GM12873 (cell line): ENCODE results near the gene ITSN2.

ENCODE experiments used
- TF ChIP-seq, protein P1 (sequence below): IDR thresholded peaks from 2 replicates; pipeline ENCODE4 v1.5.1; 2012; ENCODE audit warnings: low read depth, mild to moderate bottlenecking, moderate library complexity, low read length, control low read depth; ENCODE audit not compliant: insufficient read depth; ENCODE audit errors: missing control alignments

ITSN2 gene

DNA sequence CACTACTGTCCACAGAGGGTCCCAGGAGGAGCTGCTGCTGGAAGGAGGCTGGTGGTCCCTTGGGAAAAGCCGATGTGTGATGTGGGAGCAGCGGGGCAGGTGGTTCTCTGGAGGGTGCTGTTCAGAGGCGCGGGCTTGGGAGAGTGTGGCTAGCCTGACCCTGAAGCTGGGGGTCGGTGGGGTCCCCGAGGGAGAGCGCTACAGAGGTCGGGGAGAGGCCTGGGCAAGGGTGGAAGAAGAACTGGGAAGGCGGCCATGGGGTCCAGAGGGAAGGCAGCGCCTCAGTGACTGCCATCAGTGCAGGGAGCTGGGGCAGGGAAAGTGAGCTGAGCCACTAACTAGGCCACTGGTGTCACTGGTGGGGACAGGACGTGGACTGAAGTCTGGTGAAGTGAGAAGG lies 153.0 kb downstream of the ITSN2 start:
- TF ChIP-seq, protein P1, sequence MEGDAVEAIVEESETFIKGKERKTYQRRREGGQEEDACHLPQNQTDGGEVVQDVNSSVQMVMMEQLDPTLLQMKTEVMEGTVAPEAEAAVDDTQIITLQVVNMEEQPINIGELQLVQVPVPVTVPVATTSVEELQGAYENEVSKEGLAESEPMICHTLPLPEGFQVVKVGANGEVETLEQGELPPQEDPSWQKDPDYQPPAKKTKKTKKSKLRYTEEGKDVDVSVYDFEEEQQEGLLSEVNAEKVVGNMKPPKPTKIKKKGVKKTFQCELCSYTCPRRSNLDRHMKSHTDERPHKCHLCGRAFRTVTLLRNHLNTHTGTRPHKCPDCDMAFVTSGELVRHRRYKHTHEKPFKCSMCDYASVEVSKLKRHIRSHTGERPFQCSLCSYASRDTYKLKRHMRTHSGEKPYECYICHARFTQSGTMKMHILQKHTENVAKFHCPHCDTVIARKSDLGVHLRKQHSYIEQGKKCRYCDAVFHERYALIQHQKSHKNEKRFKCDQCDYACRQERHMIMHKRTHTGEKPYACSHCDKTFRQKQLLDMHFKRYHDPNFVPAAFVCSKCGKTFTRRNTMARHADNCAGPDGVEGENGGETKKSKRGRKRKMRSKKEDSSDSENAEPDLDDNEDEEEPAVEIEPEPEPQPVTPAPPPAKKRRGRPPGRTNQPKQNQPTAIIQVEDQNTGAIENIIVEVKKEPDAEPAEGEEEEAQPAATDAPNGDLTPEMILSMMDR: no peak

DNA sequence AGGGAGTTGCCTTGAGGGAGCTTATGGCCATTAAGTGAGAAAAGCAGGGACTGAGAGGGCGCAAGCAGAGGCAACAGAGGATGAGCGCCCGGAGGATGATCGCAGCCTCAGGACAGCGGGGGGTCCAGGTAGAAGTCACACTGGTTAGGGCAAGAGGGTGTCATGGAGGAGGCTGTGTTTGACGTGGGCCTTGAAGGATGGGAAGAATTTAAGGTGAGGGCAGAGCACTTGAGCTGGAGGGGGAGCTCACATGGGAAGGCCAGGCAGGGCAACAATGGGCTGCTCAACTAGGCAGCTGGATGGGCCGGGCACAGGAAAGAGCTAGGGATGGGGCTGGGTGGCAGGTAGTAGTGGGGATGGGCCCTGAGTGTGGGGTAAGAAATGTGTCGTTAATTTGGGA lies 153.6 kb downstream of the ITSN2 start:
- TF ChIP-seq, protein P1: no peak

DNA sequence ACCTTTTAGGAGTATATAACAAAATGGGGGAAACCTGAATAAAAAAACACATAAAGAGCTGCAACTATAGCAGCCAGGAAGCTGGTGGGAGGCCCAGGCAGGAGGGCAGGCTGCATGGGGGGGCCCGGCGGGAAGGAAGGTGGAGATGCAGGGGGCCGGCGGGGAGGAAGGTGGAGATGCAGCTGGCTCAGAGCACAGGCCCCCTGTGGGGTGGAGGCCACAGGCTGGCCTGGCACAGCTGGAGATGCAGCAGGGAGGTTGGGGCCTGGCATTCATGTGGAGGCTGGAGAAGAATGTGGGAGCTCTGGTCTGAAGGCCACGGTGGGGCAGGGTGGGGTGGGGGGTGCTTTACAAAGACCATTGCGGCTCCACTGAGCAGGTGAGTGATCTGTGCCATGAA lies 154.1 kb downstream of the ITSN2 start:
- TF ChIP-seq, protein P1: no peak

DNA sequence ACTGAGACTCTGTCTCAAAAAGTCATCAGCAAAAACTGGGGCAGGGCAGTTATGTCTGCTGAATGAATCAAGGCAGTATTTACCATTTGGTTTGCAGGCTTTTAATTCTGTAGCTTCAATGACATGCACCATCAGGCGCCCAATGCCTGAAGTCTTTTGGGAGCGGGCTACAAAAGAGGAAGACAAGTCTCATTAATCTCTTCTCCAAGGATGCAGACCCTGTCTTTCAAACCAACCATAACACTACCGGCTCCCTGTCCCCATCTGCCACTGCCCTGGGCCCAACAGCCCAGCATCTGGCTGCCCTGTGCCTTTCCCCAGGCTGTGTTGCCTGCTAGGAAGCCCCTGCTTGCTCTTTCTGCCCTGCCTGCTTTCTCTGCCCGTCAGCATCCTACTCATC lies 155.2 kb downstream of the ITSN2 start:
- TF ChIP-seq, protein P1: no peak

DNA sequence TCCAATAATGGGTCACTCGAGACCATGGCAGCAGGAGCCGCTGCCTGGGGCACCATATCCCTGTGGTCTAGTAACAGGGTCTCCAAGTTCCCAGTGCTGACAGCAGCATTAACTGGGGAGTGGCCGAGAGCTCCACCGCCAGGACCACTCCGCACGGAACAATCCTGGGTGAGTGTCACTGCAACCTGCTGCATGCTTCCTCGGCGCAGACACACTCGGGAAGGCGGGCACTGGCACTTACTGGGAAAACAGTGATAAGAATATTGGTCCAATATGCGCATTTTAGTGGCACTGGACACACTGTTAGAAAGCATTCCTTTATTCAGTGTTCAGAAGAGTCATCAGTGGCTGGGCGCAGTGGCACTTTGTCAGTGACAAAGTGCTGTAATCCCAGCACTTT lies 155.8 kb downstream of the ITSN2 start:
- TF ChIP-seq, protein P1: no peak

DNA sequence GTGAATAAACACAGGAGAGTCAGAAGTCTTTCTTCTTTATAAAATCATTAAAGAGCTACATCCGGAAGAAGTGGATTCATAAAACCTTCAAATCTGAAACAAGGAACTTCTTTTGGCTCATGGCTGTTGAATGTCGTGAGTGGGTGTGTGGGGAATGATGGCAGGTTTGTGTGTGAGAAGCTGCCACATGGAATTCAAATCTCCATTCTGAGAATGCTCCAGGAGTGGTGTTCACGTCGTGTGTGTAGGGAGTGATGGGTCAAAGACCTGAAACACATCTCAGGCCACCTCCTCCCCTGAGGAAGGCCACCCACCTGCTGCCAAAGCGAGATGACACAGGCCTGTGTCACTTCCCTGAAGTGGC lies 156.6 kb downstream of the ITSN2 start:
- TF ChIP-seq, protein P1: no peak

DNA sequence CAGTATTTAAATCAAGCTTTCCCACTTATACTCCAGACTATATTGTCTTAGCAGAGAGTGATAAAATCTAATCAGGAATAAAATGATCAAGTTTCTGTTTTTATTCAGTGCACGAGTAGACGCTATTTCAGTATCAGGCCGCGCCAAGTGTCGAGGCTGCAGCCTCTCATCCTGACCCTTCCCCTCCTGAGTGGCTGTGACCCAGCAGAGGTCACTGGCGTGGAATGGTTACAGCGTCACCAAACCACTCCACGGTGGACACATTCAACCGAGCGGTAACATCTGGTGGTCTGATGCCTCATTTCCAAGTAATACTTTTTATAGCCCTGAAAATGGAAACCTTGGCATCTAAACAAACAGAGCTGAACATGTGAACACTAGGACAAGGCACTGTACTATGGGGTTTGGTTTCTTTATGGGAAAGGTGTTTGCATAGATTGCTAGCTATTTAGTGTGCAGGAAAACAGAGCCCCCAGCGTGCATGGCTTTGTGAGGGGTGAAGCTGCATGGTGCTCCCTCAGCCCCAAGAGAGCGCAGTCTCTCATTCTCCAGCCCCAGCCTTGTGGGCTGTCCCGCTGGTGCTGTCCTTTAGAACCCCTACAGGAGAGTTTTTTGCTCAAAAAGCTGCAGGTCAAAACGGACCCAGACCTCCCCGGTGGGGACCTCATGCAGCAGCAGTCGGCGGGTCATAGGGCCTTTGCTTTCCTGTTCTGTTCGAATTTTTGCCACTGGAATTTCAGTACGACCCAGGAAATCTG lies 157.1 kb downstream of the ITSN2 start:
- TF ChIP-seq, protein P1: no peak
